Choroid plexus epithelial cell (primary cell): ENCODE data around the gene MS4A4A.

Experiments
- DNase-seq: peaks from one replicate; pipeline ENCODE4 v3.0.0-alpha.2; 2010; ENCODE audit warnings: low read depth
- H3K4me3 ChIP-seq: 2 replicates; pipeline ENCODE4 v1.5.1; 2011; ENCODE audit warnings: low read depth, mild to moderate bottlenecking, control low read depth, low read length, moderate library complexity
- TF ChIP-seq, protein P1 (sequence below): conservative IDR thresholded peaks from 2 replicates; pipeline ENCODE4 v1.5.1; 2011; ENCODE audit warnings: low read depth, mild to moderate bottlenecking, control low read depth, inconsistent platforms, low read length, moderate library complexity

MS4A4A gene

DNA sequence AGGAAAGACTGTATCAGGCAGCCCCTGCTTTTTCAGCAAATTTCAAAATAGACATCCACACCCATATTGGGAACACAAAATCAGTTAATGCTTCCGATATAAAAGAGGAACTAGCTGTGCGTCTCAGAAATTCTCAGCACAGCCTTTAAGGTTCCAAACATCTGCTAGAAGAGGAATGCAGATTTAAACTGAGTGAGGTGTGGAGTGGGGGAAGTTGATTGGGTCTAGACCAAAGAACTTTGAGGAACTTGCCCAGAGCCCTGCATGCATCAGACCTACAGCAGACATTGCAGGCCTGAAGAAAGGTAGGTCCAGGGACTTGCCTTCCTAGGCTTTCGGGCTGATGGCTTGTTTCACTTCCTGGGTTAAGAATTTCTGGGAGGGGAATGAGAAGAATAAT is at the start of gene MS4A4A:
MS4A4A (plus strand) TSS at position 255 of the 400 bp plus-strand sequence; CDS start at position 265, 10 bp downstream.
- no peak within 1 kb of the TSS for H3K4me3 ChIP-seq
- no peak for DNase-seq
- TF ChIP-seq, protein P1, sequence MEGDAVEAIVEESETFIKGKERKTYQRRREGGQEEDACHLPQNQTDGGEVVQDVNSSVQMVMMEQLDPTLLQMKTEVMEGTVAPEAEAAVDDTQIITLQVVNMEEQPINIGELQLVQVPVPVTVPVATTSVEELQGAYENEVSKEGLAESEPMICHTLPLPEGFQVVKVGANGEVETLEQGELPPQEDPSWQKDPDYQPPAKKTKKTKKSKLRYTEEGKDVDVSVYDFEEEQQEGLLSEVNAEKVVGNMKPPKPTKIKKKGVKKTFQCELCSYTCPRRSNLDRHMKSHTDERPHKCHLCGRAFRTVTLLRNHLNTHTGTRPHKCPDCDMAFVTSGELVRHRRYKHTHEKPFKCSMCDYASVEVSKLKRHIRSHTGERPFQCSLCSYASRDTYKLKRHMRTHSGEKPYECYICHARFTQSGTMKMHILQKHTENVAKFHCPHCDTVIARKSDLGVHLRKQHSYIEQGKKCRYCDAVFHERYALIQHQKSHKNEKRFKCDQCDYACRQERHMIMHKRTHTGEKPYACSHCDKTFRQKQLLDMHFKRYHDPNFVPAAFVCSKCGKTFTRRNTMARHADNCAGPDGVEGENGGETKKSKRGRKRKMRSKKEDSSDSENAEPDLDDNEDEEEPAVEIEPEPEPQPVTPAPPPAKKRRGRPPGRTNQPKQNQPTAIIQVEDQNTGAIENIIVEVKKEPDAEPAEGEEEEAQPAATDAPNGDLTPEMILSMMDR = no peak

DNA sequence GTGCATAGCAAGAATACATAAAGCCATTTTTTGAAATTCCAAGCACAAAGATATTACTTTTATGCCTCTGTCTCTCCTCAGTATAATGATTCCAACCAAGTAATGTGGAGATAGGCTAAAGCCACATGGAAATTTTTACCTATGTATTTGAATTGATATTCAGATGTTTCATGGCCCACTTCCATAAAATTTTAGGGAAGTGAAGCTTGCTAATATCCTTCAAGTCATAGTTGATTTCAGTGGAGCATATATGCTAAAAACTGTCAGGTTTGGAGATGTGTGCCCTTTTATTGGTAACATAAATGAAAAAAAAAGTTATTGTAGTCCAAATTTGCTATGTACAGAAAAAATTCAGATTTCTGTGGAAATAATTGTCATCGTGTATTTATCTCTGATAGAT is 49.8 kb upstream of the MS4A4A start:
- no peak for DNase-seq
- H3K4me3 ChIP-seq = no peak overlapping the region
- TF ChIP-seq, protein P1 = no peak

DNA sequence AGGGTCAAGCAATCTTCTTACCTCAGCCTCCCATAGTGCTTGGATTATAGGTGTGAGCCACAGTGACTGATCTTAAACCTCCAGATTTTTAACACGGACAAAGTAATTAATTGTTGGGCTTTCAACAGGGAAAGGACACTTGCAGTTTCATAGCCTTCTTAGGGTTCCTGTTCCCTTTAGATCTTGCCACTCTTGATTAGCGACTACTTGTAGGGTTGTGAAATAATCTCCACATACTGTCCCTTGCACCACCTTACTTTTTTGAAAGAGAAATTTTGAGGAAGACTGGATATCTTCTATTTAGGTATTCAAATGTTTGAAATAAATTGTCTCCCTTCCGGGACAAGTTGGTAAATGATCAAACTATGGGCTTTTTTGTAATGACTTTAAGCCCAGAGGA is 45.1 kb upstream of the MS4A4A start:
- TF ChIP-seq, protein P1 = no peak
- no peak for DNase-seq

DNA sequence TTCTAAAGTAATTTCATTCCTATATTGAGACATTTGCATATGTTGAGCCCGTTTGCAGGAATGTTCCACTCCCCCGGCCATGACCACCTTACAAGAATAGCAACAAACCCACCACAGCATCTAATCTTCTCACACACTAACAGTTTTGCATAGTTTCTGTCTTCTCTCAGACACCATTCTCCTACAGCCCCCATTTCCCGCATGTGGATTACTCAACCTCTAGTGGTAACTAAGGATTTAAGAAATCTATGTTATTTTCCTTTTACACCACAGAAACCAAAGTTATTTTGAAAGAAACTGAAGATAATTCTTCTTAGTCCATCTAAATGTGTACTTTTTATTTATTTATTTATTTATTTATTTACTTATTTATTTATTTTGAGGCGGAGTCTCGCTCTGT is 39.8 kb upstream of the MS4A4A start:
- TF ChIP-seq, protein P1 = no peak
- H3K4me3 ChIP-seq = no peak overlapping the region

More for the DNA sequence above, 45.1 kb upstream of the MS4A4A start:
- H3K4me3 ChIP-seq = no peak overlapping the region

DNA sequence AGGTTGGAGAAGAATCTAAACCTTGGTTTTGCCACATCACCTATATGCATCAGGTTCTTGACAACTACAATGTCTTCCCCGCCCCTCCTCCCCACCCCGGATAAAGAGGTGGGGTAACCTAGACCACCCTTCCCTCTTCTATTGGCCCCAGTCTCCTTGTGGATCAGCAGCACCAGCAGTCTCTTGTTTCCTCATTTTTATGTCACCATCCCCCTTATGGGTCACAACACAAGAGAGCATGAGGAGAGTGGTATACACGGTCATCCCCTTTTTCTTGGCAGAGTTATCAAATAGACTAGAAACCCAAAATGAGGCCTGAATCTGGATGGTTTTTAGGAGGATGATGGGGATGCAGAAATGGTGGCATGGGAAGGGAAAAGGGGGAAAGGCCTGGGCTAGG is 38.7 kb upstream of the MS4A4A start:
- no peak for DNase-seq
- no peak overlapping the region for H3K4me3 ChIP-seq
- TF ChIP-seq, protein P1 = no peak

More for the DNA sequence above, 39.8 kb upstream of the MS4A4A start:
- no peak for DNase-seq

DNA sequence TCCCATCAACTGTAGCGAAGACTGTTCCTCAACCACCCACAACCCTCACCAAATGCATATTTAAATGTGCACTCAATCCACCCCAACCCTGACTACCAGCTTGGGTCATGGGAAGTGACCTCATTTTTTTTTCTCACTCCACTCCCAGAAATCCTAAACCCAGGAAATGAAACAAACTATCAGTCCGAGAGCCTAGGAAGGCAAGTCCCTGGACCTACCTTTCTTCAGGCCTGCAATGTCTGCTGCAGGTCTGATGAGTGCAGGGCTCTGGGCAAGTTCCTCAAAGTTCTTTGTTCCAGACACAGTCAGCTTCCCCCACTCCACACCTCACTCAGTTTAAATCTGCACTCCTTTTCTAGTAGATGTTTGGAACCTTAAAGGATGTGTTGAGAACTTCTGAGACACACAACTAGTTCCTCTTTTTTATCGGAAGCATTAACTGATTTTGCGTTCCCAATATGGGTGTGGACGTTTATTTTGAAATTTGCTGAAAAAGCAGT is 37.7 kb upstream of the MS4A4A start, which contains the start of gene MS4A4E:
MS4A4E (minus strand) TSS at position 398 of the 500 bp plus-strand sequence. CDS start 13,082 bp downstream, outside the sequence.
- H3K4me3 ChIP-seq = no peak within 1 kb of the TSS
- no peak for DNase-seq
- TF ChIP-seq, protein P1 = no peak
